Measurements from ENCODE around the gene THBS2. TPM values are rescaled to one million over a fixed set of nuclear protein-coding genes. Genes with fewer than 3 reads are reported as not detected.
"Not testable (repeated sequence)": the region's sequence is repeated elsewhere in the genome, so short reads cannot be mapped to it uniquely, and the experiment has no call there.

Gene THBS2
- total RNA-seq, 1 donor from 2014 or later, result not detected

GRCh38 chr6:169212897-169213813, 40.5 kb downstream of the THBS2 start:
- intact Hi-C loops (cut with micrococcal nuclease), result loop anchor here (5.0 to 10.0 kb wide), 2 partner anchors 318 to 509 kb away; partner anchors contain the start of gene PHF10
- Mint-ChIP-seq H3K27ac (no peak overlapping the region), H3K27me3 (no peaks in the 10 kb centered on the region), H3K9me3 (peaks cover 39% of the 10 kb centered on the region), H3K4me1 (peaks cover 7% of the 10 kb centered on the region), H3K36me3 (ENCODE audit: low read depth) (peaks cover 4% of the 10 kb centered on the region), H3K4me3 (peak overlapping the region; percentile 59)
- DNase-seq, result peak; percentile 96

GRCh38 chr6:169212436-169212835, 41.2 kb downstream of the THBS2 start:
- DNase-seq, result no peak
- H3K4me3 Mint-ChIP-seq, result peak overlapping the region; percentile 45
- H3K36me3 Mint-ChIP-seq (ENCODE audit: low read depth), result peaks cover 4% of the 10 kb centered on the region
- peaks cover 42% of the 10 kb centered on the region for H3K9me3 Mint-ChIP-seq
- H3K27ac Mint-ChIP-seq, result no peak overlapping the region
- intact Hi-C loops (cut with micrococcal nuclease), result loop anchor here (5.0 to 10.0 kb wide), 2 partner anchors 318 to 510 kb away; partner anchors contain the start of gene PHF10
- no peaks in the 10 kb centered on the region for H3K27me3 Mint-ChIP-seq
- H3K4me1 Mint-ChIP-seq, result peaks cover 10% of the 10 kb centered on the region

- no peak for DNase-seq
- H3K9me3 Mint-ChIP-seq, result peaks cover 43% of the 10 kb centered on the region
- H3K4me1 Mint-ChIP-seq, result peaks cover 11% of the 10 kb centered on the region
- no peak overlapping the region for H3K27ac Mint-ChIP-seq
- peaks cover 4% of the 10 kb centered on the region for H3K36me3 Mint-ChIP-seq (ENCODE audit: low read depth)
- H3K4me3 Mint-ChIP-seq, result peak overlapping the region; percentile 10
- H3K27me3 Mint-ChIP-seq, result no peaks in the 10 kb centered on the region
- intact Hi-C loops (cut with micrococcal nuclease), result loop anchor here (5.0 to 10.0 kb wide), 2 partner anchors 317 to 510 kb away; partner anchors contain the start of gene PHF10
Measured at GRCh38 chr6:169211881-169212280, 41.8 kb downstream of the THBS2 start.

- H3K27ac Mint-ChIP-seq, result no peak overlapping the region
- peaks cover 50% of the 10 kb centered on the region for H3K9me3 Mint-ChIP-seq
- intact Hi-C loops (cut with micrococcal nuclease), result loop anchor here (5.0 to 10.0 kb wide), 2 partner anchors 316 to 512 kb away; partner anchors contain the start of gene PHF10
- H3K4me1 Mint-ChIP-seq, result peaks cover 11% of the 10 kb centered on the region
- no peak for DNase-seq
- H3K4me3 Mint-ChIP-seq, result no peak overlapping the region
- peaks cover 6% of the 10 kb centered on the region for H3K36me3 Mint-ChIP-seq (ENCODE audit: low read depth)
- H3K27me3 Mint-ChIP-seq, result no peaks in the 10 kb centered on the region
Measured at GRCh38 chr6:169210611-169211010, 43.0 kb downstream of the THBS2 start.

GRCh38 chr6:169208011-169208410, 45.6 kb downstream of the THBS2 start:
- no peaks in the 10 kb centered on the region for H3K27me3 Mint-ChIP-seq
- H3K9me3 Mint-ChIP-seq, result peaks cover 50% of the 10 kb centered on the region
- H3K36me3 Mint-ChIP-seq (ENCODE audit: low read depth), result peaks cover 6% of the 10 kb centered on the region
- no peak for DNase-seq
- intact Hi-C loops (cut with micrococcal nuclease), result no loop called here
- H3K4me3 Mint-ChIP-seq, result no peak overlapping the region
- peaks cover 11% of the 10 kb centered on the region for H3K4me1 Mint-ChIP-seq
- no peak overlapping the region for H3K27ac Mint-ChIP-seq

GRCh38 chr6:169207482-169207881, 46.2 kb downstream of the THBS2 start:
- no peak overlapping the region for H3K4me3 Mint-ChIP-seq
- H3K36me3 Mint-ChIP-seq (ENCODE audit: low read depth), result peaks cover 6% of the 10 kb centered on the region
- DNase-seq, result no peak
- H3K4me1 Mint-ChIP-seq, result peaks cover 11% of the 10 kb centered on the region
- H3K27me3 Mint-ChIP-seq, result no peaks in the 10 kb centered on the region
- peaks cover 50% of the 10 kb centered on the region for H3K9me3 Mint-ChIP-seq
- no peak overlapping the region for H3K27ac Mint-ChIP-seq
- intact Hi-C loops (cut with micrococcal nuclease), result no loop called here

GRCh38 chr6:169205176-169206160, 48.2 kb downstream of the THBS2 start:
- H3K4me1 Mint-ChIP-seq, result peaks cover 7% of the 10 kb centered on the region
- intact Hi-C loops (cut with micrococcal nuclease), result no loop called here
- H3K36me3 Mint-ChIP-seq (ENCODE audit: low read depth), result peaks cover 2% of the 10 kb centered on the region
- no peak overlapping the region for H3K27ac Mint-ChIP-seq
- no peak for DNase-seq
- H3K4me3 Mint-ChIP-seq, result no peak overlapping the region
- no peaks in the 10 kb centered on the region for H3K27me3 Mint-ChIP-seq
- peaks cover 31% of the 10 kb centered on the region for H3K9me3 Mint-ChIP-seq

GRCh38 chr6:169204167-169204566, 49.5 kb downstream of the THBS2 start:
- no peak for DNase-seq
- H3K36me3 Mint-ChIP-seq (ENCODE audit: low read depth), result peaks cover 2% of the 10 kb centered on the region
- no peaks in the 10 kb centered on the region for H3K27me3 Mint-ChIP-seq
- H3K4me1 Mint-ChIP-seq, result peaks cover 7% of the 10 kb centered on the region
- H3K9me3 Mint-ChIP-seq, result peaks cover 18% of the 10 kb centered on the region
- no peak overlapping the region for H3K4me3 Mint-ChIP-seq
- intact Hi-C loops (cut with micrococcal nuclease), result no loop called here
- no peak overlapping the region for H3K27ac Mint-ChIP-seq

GRCh38 chr6:169201985-169202384, 51.7 kb downstream of the THBS2 start:
- Mint-ChIP-seq H3K4me3 (no peak overlapping the region), H3K27me3 (no peaks in the 10 kb centered on the region), H3K4me1 (no peaks in the 10 kb centered on the region), H3K9me3 (peaks cover 8% of the 10 kb centered on the region), H3K27ac (no peak overlapping the region), H3K36me3 (ENCODE audit: low read depth) (peaks cover 2% of the 10 kb centered on the region)
- no peak for DNase-seq
- intact Hi-C loops (cut with micrococcal nuclease), result no loop called here

GRCh38 chr6:169200893-169201514, 52.6 kb downstream of the THBS2 start:
- H3K9me3 Mint-ChIP-seq, result no peaks in the 10 kb centered on the region
- no peak overlapping the region for H3K4me3 Mint-ChIP-seq
- intact Hi-C loops (cut with micrococcal nuclease), result no loop called here
- no peaks in the 10 kb centered on the region for H3K36me3 Mint-ChIP-seq (ENCODE audit: low read depth)
- H3K4me1 Mint-ChIP-seq, result no peaks in the 10 kb centered on the region
- H3K27me3 Mint-ChIP-seq, result no peaks in the 10 kb centered on the region
- no peak for DNase-seq
- H3K27ac Mint-ChIP-seq, result no peak overlapping the region

- Mint-ChIP-seq H3K27me3 (no peaks in the 10 kb centered on the region), H3K36me3 (ENCODE audit: low read depth) (no peaks in the 10 kb centered on the region), H3K27ac (no peak overlapping the region), H3K4me3 (no peak overlapping the region), H3K4me1 (no peaks in the 10 kb centered on the region), H3K9me3 (no peaks in the 10 kb centered on the region)
- intact Hi-C loops (cut with micrococcal nuclease), result no loop called here
- no peak for DNase-seq
Measured at GRCh38 chr6:169199625-169200335, 53.9 kb downstream of the THBS2 start.

GRCh38 chr6:169198885-169199284, 54.8 kb downstream of the THBS2 start:
- Mint-ChIP-seq H3K4me3 (no peak overlapping the region), H3K27me3 (no peaks in the 10 kb centered on the region), H3K4me1 (no peaks in the 10 kb centered on the region), H3K36me3 (ENCODE audit: low read depth) (no peaks in the 10 kb centered on the region), H3K27ac (no peak overlapping the region), H3K9me3 (no peaks in the 10 kb centered on the region)
- DNase-seq, result no peak
- intact Hi-C loops (cut with micrococcal nuclease), result no loop called here

- not testable (repeated sequence) for H3K27ac Mint-ChIP-seq
Measured at GRCh38 chr6:169197929-169198328, 55.7 kb downstream of the THBS2 start.

More at GRCh38 chr6:169197929-169198328, 55.7 kb downstream of the THBS2 start:
- H3K36me3 Mint-ChIP-seq (ENCODE audit: low read depth); H3K4me1 Mint-ChIP-seq; DNase-seq; H3K4me3 Mint-ChIP-seq; H3K9me3 Mint-ChIP-seq; H3K27me3 Mint-ChIP-seq; intact Hi-C loops (cut with micrococcal nuclease): not testable (repeated sequence)
